Ovary (tissue), 3 donors: ENCODE measurements around the gene ZNF497.

Source experiments
- POLR2A ChIP-seq: fragments of 450-650 bp; IDR thresholded peaks from one replicate; pipeline ENCODE4 v1.6.1; 2017; ENCODE audit warnings: antibody characterized with exemption, mild to moderate bottlenecking, moderate library complexity
- TF ChIP-seq, protein P1 (sequence below), 3 donors: fragments of 450-650 bp in 2 of 3; fragments of 200-600 bp in 1 of 3; IDR thresholded peaks; one replicate each; pipeline versions ENCODE4 v1.5.1 to v1.8.0; 2016 to 2022; ENCODE audit warnings: antibody characterized with exemption in 3 of 3, mild to moderate bottlenecking in 1 of 3
- donor health status: DM: no; HTN: no; CAD: no.

DNA sequence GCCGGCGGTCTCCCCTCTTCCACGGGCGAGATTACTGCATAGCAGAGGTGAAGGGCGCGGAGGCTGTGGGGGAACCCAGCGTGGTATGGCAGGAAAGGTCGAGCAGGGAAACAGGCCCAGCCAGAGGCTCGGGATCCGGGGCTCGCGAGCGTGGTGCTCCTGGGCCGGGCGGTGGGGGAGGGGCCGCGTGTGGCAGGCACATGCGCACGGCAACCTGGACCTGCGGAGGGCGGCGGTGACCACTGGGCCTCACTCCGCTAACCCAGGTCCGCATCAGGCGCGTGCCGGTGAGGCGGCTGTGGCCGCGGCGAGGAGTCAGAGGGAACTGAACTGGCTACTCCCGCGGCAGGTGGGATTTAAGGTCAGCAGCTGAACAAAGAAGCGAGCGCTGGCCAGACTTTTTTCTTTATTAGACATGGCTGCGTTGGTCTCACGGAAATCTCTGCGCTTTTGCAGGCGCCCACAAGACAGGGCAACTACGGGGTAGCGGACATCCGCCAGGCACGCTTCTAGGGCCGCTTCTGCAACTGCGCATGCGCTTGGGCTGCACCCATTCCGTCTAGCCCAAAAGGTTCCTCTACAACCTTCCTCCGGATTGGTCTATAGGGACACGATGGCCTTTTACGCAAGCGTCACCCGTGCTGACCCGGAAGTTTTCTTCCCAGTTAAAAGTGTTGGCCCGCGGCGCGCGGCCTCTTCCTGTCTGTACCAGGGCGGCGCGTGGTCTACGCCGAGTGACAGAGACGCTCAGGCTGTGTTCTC is 24.2 kb upstream of the ZNF497 start, which contains the start of gene RPS5:
- TF ChIP-seq POLR2A = peak; percentile 82
- TF ChIP-seq, protein P1, sequence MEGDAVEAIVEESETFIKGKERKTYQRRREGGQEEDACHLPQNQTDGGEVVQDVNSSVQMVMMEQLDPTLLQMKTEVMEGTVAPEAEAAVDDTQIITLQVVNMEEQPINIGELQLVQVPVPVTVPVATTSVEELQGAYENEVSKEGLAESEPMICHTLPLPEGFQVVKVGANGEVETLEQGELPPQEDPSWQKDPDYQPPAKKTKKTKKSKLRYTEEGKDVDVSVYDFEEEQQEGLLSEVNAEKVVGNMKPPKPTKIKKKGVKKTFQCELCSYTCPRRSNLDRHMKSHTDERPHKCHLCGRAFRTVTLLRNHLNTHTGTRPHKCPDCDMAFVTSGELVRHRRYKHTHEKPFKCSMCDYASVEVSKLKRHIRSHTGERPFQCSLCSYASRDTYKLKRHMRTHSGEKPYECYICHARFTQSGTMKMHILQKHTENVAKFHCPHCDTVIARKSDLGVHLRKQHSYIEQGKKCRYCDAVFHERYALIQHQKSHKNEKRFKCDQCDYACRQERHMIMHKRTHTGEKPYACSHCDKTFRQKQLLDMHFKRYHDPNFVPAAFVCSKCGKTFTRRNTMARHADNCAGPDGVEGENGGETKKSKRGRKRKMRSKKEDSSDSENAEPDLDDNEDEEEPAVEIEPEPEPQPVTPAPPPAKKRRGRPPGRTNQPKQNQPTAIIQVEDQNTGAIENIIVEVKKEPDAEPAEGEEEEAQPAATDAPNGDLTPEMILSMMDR (IDR thresholded peaks at IDR 0.05) = no peak
